ENCODE data around the gene PTPRH. TPM values are rescaled to one million over a fixed set of nuclear protein-coding genes. Genes with fewer than 3 reads are reported as not detected.

The PTPRH gene
- total RNA-seq, 3 donors from 2014 or later (not counting 1 experiment from before 2014, with no cell fraction given), result 0.45 TPM; not detected in 2

DNA sequence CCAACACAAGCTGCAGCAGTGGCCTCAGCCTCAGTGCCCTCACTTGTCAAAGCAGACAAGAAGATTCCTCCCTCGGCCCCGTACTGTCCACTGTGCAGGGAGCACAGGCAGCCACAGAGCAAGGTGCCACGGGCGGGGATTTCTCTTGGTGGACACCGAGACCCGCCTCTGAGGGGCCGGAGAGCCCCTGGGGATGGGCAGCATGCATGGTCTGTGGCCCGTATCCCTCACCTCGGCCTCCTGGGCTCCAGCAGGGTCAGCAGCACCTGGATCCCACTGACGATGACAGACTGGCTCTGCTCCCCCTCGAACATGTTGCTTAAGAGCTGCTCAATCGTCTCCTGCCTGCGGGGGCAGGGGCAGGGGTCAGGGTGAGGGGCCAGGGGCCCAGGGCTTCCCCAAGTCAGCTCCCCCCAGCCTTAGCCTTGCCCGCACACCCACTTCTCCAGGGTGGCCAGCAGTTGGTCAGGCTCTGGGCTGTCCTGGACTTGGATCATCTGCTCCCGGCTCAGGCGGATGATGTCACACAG, 32.7 kb upstream of the PTPRH start:
- intact Hi-C loops (cut with micrococcal nuclease), result no loop called here
- DNase-seq, result no peak
- TF ChIP-seq, protein P1, sequence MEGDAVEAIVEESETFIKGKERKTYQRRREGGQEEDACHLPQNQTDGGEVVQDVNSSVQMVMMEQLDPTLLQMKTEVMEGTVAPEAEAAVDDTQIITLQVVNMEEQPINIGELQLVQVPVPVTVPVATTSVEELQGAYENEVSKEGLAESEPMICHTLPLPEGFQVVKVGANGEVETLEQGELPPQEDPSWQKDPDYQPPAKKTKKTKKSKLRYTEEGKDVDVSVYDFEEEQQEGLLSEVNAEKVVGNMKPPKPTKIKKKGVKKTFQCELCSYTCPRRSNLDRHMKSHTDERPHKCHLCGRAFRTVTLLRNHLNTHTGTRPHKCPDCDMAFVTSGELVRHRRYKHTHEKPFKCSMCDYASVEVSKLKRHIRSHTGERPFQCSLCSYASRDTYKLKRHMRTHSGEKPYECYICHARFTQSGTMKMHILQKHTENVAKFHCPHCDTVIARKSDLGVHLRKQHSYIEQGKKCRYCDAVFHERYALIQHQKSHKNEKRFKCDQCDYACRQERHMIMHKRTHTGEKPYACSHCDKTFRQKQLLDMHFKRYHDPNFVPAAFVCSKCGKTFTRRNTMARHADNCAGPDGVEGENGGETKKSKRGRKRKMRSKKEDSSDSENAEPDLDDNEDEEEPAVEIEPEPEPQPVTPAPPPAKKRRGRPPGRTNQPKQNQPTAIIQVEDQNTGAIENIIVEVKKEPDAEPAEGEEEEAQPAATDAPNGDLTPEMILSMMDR (IDR thresholded peaks at IDR 0.05), result no peak
- no peaks in the 10 kb centered on the region for H3K27me3 Mint-ChIP-seq (ENCODE audit: low read depth in 2 of 2)
- Histone ChIP-seq H3K4me3 (ENCODE audit: low read length) (no peak overlapping the region), H3K27me3 (ENCODE audit: control insufficient read depth, insufficient read depth, low read length) (no peaks in the 10 kb centered on the region), H3K9me3 (ENCODE audit: control insufficient read depth, insufficient read depth, low read length) (no peaks in the 10 kb centered on the region), H3K27ac (ENCODE audit: low read length) (no peak overlapping the region), H3K4me1 (ENCODE audit: control insufficient read depth, insufficient read depth, low read length) (peaks cover 5% of the 10 kb centered on the region), H3K36me3 (ENCODE audit: control insufficient read depth, insufficient read depth, low read length) (peaks cover 93% of the 10 kb centered on the region)
- H3K27ac Mint-ChIP-seq, result no peak overlapping the region
- H3K9me3 Mint-ChIP-seq, result no peaks in the 10 kb centered on the region
- no peak for ATAC-seq
- H3K36me3 Mint-ChIP-seq, result peaks cover 7% of the 10 kb centered on the region
- H3K4me3 Mint-ChIP-seq, result no peak overlapping the region
- H3K4me1 Mint-ChIP-seq, result peaks cover 5 to 10% of the 10 kb centered on the region in 2 donors
- WGBS (ENCODE audit: insufficient coverage), result 93% methylated on average over 16 of the region's 16 CpGs

GRCh38 chr19:55241143-55241934, 32.0 kb upstream of the PTPRH start:
- Mint-ChIP-seq H3K36me3 (peaks cover 7% of the 10 kb centered on the region), H3K4me1 (peaks cover 5 to 15% of the 10 kb centered on the region in 2 donors), H3K27ac (no peak overlapping the region), H3K27me3 (ENCODE audit: low read depth in 2 of 2) (no peaks in the 10 kb centered on the region), H3K4me3 (no peak overlapping the region), H3K9me3 (no peaks in the 10 kb centered on the region)
- no peaks in the 10 kb centered on the region for H3K4me1 ChIP-seq (ENCODE audit: control insufficient read depth, insufficient read depth, low read length)
- no peaks in the 10 kb centered on the region for H3K27me3 ChIP-seq (ENCODE audit: control insufficient read depth, insufficient read depth, low read length)
- no peak overlapping the region for H3K27ac ChIP-seq (ENCODE audit: low read length)
- peaks cover 92% of the 10 kb centered on the region for H3K36me3 ChIP-seq (ENCODE audit: control insufficient read depth, insufficient read depth, low read length)
- no peak for DNase-seq
- WGBS (ENCODE audit: insufficient coverage), result 95% methylated on average over 37 of the region's 37 CpGs
- no peak for ATAC-seq
- no peak overlapping the region for H3K4me3 ChIP-seq (ENCODE audit: low read length)
- H3K9me3 ChIP-seq (ENCODE audit: control insufficient read depth, insufficient read depth, low read length), result no peaks in the 10 kb centered on the region
- TF ChIP-seq, protein P1 (IDR thresholded peaks at IDR 0.05), result no peak
- intact Hi-C loops (cut with micrococcal nuclease), result no loop called here

DNA sequence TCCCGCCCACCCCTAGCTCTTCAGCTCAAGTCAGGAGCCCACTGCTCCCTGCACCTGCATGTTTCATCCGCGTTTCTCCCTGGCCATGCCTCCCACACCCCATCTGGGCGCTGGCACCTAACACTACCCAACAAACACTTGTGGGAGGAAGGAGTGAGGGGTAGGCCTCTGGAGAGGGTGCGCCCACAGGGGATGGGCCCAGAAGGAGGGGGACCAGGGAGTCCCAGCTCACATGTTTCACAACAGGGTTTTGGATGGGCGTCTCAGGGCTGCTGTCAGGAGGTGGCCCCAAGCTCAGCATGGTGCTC, 31.4 kb upstream of the PTPRH start:
- Histone ChIP-seq H3K4me1 (ENCODE audit: control insufficient read depth, insufficient read depth, low read length) (no peaks in the 10 kb centered on the region), H3K36me3 (ENCODE audit: control insufficient read depth, insufficient read depth, low read length) (peaks cover 94% of the 10 kb centered on the region), H3K9me3 (ENCODE audit: control insufficient read depth, insufficient read depth, low read length) (no peaks in the 10 kb centered on the region), H3K27ac (ENCODE audit: low read length) (no peak overlapping the region), H3K4me3 (ENCODE audit: low read length) (no peak overlapping the region), H3K27me3 (ENCODE audit: control insufficient read depth, insufficient read depth, low read length) (no peaks in the 10 kb centered on the region)
- H3K36me3 Mint-ChIP-seq, result peaks cover 7% of the 10 kb centered on the region
- intact Hi-C loops (cut with micrococcal nuclease), result no loop called here
- ATAC-seq (no peak), DNase-seq (no peak)
- TF ChIP-seq, protein P1 (IDR thresholded peaks at IDR 0.05), result no peak
- WGBS (ENCODE audit: insufficient coverage), result 94% methylated on average over 3 of the region's 6 CpGs
- H3K4me1 Mint-ChIP-seq, result peaks cover 5 to 12% of the 10 kb centered on the region in 2 donors
- H3K9me3 Mint-ChIP-seq, result no peaks in the 10 kb centered on the region
- no peaks in the 10 kb centered on the region for H3K27me3 Mint-ChIP-seq (ENCODE audit: low read depth in 2 of 2)
- no peak overlapping the region for H3K4me3 Mint-ChIP-seq
- H3K27ac Mint-ChIP-seq, result no peak overlapping the region
